GM18517 (cell line): ENCODE measurements around the gene PHKA2.
A peak's percentile ranks its signal among the peaks of the same experiment; 100 is the strongest.
"Not testable (repeated sequence)": the region's sequence is repeated elsewhere in the genome, so short reads cannot be mapped to it uniquely, and the experiment has no call there.

Experiments used
- ATAC-seq: cut with Tn5 transposase; IDR thresholded peaks from one replicate; pipeline ENCODE4 v1.9.1; 2021; ENCODE audit warnings: mild to moderate bottlenecking, moderate library complexity; ENCODE audit not compliant: unreplicated experiment

Gene PHKA2

GRCh38 chrX:18983666-18984380 lies at the start of gene PHKA2:
PHKA2 (minus strand) TSS chrX:18984114; CDS start chrX:18983932, 182 bp downstream.
- ATAC-seq, result peak; percentile 45

- no peak for ATAC-seq
Measured at GRCh38 chrX:19030805-19031204, 46.9 kb upstream of the PHKA2 start.

GRCh38 chrX:19028560-19028959 lies 44.6 kb upstream of the PHKA2 start:
- no peak for ATAC-seq

GRCh38 chrX:19024366-19024765 lies 40.5 kb upstream of the PHKA2 start:
- ATAC-seq, result no peak

GRCh38 chrX:19019996-19020395 lies 36.1 kb upstream of the PHKA2 start:
- no peak for ATAC-seq

- no peak for ATAC-seq
Measured at GRCh38 chrX:19017271-19017670, 33.4 kb upstream of the PHKA2 start.

GRCh38 chrX:19016614-19017013 lies 32.7 kb upstream of the PHKA2 start:
- ATAC-seq, result not testable (repeated sequence)

GRCh38 chrX:19007868-19008267 lies 24.0 kb upstream of the PHKA2 start:
- no peak for ATAC-seq

- ATAC-seq, result no peak
Measured at GRCh38 chrX:19007011-19007410, 23.1 kb upstream of the PHKA2 start.

GRCh38 chrX:19005909-19006308 lies 22.0 kb upstream of the PHKA2 start:
- ATAC-seq, result no peak

GRCh38 chrX:19003756-19004155 lies 19.8 kb upstream of the PHKA2 start:
- ATAC-seq, result no peak

GRCh38 chrX:18998653-18999052 lies 14.7 kb upstream of the PHKA2 start:
- no peak for ATAC-seq

GRCh38 chrX:18997916-18998315 lies 14.0 kb upstream of the PHKA2 start:
- no peak for ATAC-seq

GRCh38 chrX:18996536-18996935 lies 12.6 kb upstream of the PHKA2 start:
- no peak for ATAC-seq

- no peak for ATAC-seq
Measured at GRCh38 chrX:18995221-18995620, 11.3 kb upstream of the PHKA2 start.

GRCh38 chrX:18994713-18995112 lies 10.8 kb upstream of the PHKA2 start:
- no peak for ATAC-seq

- ATAC-seq, result no peak
Measured at GRCh38 chrX:18992829-18993228, 8.9 kb upstream of the PHKA2 start.

GRCh38 chrX:18985186-18985435 lies 1.2 kb upstream of the PHKA2 start:
- ATAC-seq, result peak; percentile 6

GRCh38 chrX:18984381-18985185 lies 669 bp upstream of the PHKA2 start:
- ATAC-seq, result peak; percentile 83

GRCh38 chrX:18981124-18981807 lies 2.6 kb downstream of the PHKA2 start:
- no peak for ATAC-seq

GRCh38 chrX:18980262-18980661 lies 3.7 kb downstream of the PHKA2 start:
- not testable (repeated sequence) for ATAC-seq

GRCh38 chrX:18974993-18975392 lies 8.9 kb downstream of the PHKA2 start:
- no peak for ATAC-seq
